HG03196 (cell line): ENCODE results near the gene CCL5.
"Not testable (repeated sequence)": the region's sequence is repeated elsewhere in the genome, so short reads cannot be mapped to it uniquely, and the experiment has no call there.

Experiments used
- ATAC-seq: cut with Tn5 transposase; IDR thresholded peaks from one replicate; pipeline ENCODE4 v1.9.1; 2021; ENCODE audit not compliant: unreplicated experiment

CCL5 gene

GRCh38 chr17:35898283-35899070 lies 18.3 kb upstream of the CCL5 start:
- no peak for ATAC-seq

- not testable (repeated sequence) for ATAC-seq
These were observed 17.6 kb upstream of the CCL5 start for GRCh38 chr17:35897772-35898171.

GRCh38 chr17:35895636-35896587 lies 15.8 kb upstream of the CCL5 start:
- no peak for ATAC-seq

GRCh38 chr17:35894206-35894605 lies 14.0 kb upstream of the CCL5 start:
- ATAC-seq, result no peak

- no peak for ATAC-seq
These were observed 13.6 kb upstream of the CCL5 start for GRCh38 chr17:35893751-35894150.

- ATAC-seq, result no peak
These were observed 12.2 kb upstream of the CCL5 start for GRCh38 chr17:35892091-35893035.

- ATAC-seq, result no peak
These were observed 11.1 kb upstream of the CCL5 start for GRCh38 chr17:35891269-35891668.

GRCh38 chr17:35890774-35891155 lies 10.6 kb upstream of the CCL5 start:
- no peak for ATAC-seq

- ATAC-seq, result no peak
These were observed 9.9 kb upstream of the CCL5 start for GRCh38 chr17:35889818-35890773.

- no peak for ATAC-seq
These were observed 9.1 kb upstream of the CCL5 start for GRCh38 chr17:35889241-35889640.

GRCh38 chr17:35878361-35878760 lies 1.8 kb downstream of the CCL5 start:
- no peak for ATAC-seq

- ATAC-seq, result no peak
These were observed 2.7 kb downstream of the CCL5 start for GRCh38 chr17:35877345-35878029.

- no peak for ATAC-seq
These were observed 3.6 kb downstream of the CCL5 start for GRCh38 chr17:35876534-35876933.

GRCh38 chr17:35875800-35876139 lies 4.4 kb downstream of the CCL5 start:
- ATAC-seq, result no peak

- no peak for ATAC-seq
These were observed 4.9 kb downstream of the CCL5 start for GRCh38 chr17:35875072-35875799.

- no peak for ATAC-seq
These were observed 7.8 kb downstream of the CCL5 start for GRCh38 chr17:35872196-35872980.

- ATAC-seq, result no peak
These were observed 9.0 kb downstream of the CCL5 start for GRCh38 chr17:35870906-35871819.
